SU-DHL-6 (cell line): ENCODE measurements around the gene HS2ST1.

ENCODE experiments used
- EZH2phosphoT487 ChIP-seq: fragments of 200-600 bp; sonication (generic), shearing (Covaris generic); conservative IDR thresholded peaks from 2 replicates; pipeline ENCODE4 v1.6.1; 2018; ENCODE audit warnings: mild to moderate bottlenecking, antibody characterized with exemption, low read length, moderate library complexity, mixed read lengths
- TF ChIP-seq, protein P1 (sequence below): fragments of 200-600 bp; sonication (generic); IDR thresholded peaks from one replicate; pipeline ENCODE4 v1.5.1; 2017; ENCODE audit warnings: antibody characterized with exemption, mild to moderate bottlenecking, low read length, moderate library complexity; ENCODE audit not compliant: insufficient read depth, poor library complexity, severe bottlenecking

GRCh38 chr1:87106867-87107266 is 192.4 kb downstream of the HS2ST1 start:
- TF ChIP-seq, protein P1, sequence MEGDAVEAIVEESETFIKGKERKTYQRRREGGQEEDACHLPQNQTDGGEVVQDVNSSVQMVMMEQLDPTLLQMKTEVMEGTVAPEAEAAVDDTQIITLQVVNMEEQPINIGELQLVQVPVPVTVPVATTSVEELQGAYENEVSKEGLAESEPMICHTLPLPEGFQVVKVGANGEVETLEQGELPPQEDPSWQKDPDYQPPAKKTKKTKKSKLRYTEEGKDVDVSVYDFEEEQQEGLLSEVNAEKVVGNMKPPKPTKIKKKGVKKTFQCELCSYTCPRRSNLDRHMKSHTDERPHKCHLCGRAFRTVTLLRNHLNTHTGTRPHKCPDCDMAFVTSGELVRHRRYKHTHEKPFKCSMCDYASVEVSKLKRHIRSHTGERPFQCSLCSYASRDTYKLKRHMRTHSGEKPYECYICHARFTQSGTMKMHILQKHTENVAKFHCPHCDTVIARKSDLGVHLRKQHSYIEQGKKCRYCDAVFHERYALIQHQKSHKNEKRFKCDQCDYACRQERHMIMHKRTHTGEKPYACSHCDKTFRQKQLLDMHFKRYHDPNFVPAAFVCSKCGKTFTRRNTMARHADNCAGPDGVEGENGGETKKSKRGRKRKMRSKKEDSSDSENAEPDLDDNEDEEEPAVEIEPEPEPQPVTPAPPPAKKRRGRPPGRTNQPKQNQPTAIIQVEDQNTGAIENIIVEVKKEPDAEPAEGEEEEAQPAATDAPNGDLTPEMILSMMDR = no peak
- TF ChIP-seq EZH2phosphoT487 = no peak
